Natural killer cell treated with Interleukin-12 subunit alpha and Interleukin-12 subunit beta and Interleukin-15 and Interleukin-18, amount 100 ng/mL, for 72 hours (primary cell): ENCODE results near the gene SLC27A3. TPM values are rescaled to one million over a fixed set of nuclear protein-coding genes. Genes with fewer than 3 reads are reported as not detected.
A peak's percentile ranks its signal among the peaks of the same experiment; 100 is the strongest.

Source experiments
- ATAC-seq, 2 donors: fragments of 150-1000 bp; cut with Tn5 transposase in 1 of 2; sonication (Bioruptor Pico), chemical (Tn5 transposase) in 1 of 2; 2 replicates each; pipeline ENCODE4 v1.10.0; 2021
- DNase-seq: peaks from one replicate; pipeline ENCODE4 v3.0.0; 2022; ENCODE audit warnings: low spot score
- H3K27ac Mint-ChIP-seq, 2 donors: 1 replicate in 1 of 2; 2 replicates in 1 of 2; pipeline ENCODE4 v1.8.0; 2022; ENCODE audit warnings: mixed read lengths in 2 of 2, mild to moderate bottlenecking in 1 of 2, moderate library complexity in 1 of 2
- H3K27me3 Mint-ChIP-seq, 2 donors: 1 replicate in 1 of 2; 2 replicates in 1 of 2; pipeline ENCODE4 v1.8.0; 2022; ENCODE audit warnings: mixed read lengths in 2 of 2
- H3K36me3 Mint-ChIP-seq: one replicate; pipeline ENCODE4 v1.8.0; 2022; ENCODE audit warnings: mixed read lengths
- H3K4me1 Mint-ChIP-seq, 2 donors: 1 replicate in 1 of 2; 2 replicates in 1 of 2; pipeline ENCODE4 v1.8.0; 2022; ENCODE audit warnings: low read depth in 2 of 2, mixed read lengths in 2 of 2, mild to moderate bottlenecking in 1 of 2
- H3K4me3 Mint-ChIP-seq: one replicate; pipeline ENCODE4 v1.8.0; 2022; ENCODE audit warnings: mixed read lengths
- H3K9me3 Mint-ChIP-seq: 2 replicates; pipeline ENCODE4 v1.8.0; 2022; ENCODE audit warnings: mixed read lengths
- total RNA-seq, 2 donors: library from RNA; stranded (reverse); gene quantifications; one replicate each; pipeline ENCODE4 v1.2.3, GENCODE V29; 2022

SLC27A3 gene
- total RNA-seq, 2 donors from 2014 or later, result 33.6 to 69.9 TPM

GRCh38 chr1:153769221-153769620, 6.0 kb upstream of the SLC27A3 start:
- no peak overlapping the region for H3K4me3 Mint-ChIP-seq
- peak overlapping the region in 1 of 2 donors; percentile 78 for H3K27ac Mint-ChIP-seq
- ATAC-seq, result no peak
- no peaks in the 10 kb centered on the region for H3K27me3 Mint-ChIP-seq
- H3K9me3 Mint-ChIP-seq, result no peaks in the 10 kb centered on the region
- H3K36me3 Mint-ChIP-seq, result peaks cover 10% of the 10 kb centered on the region
- DNase-seq, result no peak
- peaks cover 11 to 18% of the 10 kb centered on the region in 2 donors for H3K4me1 Mint-ChIP-seq

GRCh38 chr1:153770797-153771196, 4.4 kb upstream of the SLC27A3 start:
- no peak for DNase-seq
- Mint-ChIP-seq H3K36me3 (peaks cover 10% of the 10 kb centered on the region), H3K27ac (no peak overlapping the region), H3K27me3 (no peaks in the 10 kb centered on the region), H3K9me3 (no peaks in the 10 kb centered on the region), H3K4me1 (peaks cover 19 to 26% of the 10 kb centered on the region in 2 donors), H3K4me3 (no peak overlapping the region)
- ATAC-seq, result no peak

GRCh38 chr1:153771261-153771660, 3.9 kb upstream of the SLC27A3 start:
- Mint-ChIP-seq H3K27ac (no peak overlapping the region), H3K36me3 (peaks cover 10% of the 10 kb centered on the region), H3K27me3 (no peaks in the 10 kb centered on the region), H3K4me1 (peaks cover 19 to 26% of the 10 kb centered on the region in 2 donors), H3K9me3 (no peaks in the 10 kb centered on the region), H3K4me3 (no peak overlapping the region)
- ATAC-seq (no peak), DNase-seq (no peak)

GRCh38 chr1:153771841-153772593, 3.2 kb upstream of the SLC27A3 start:
- no peaks in the 10 kb centered on the region for H3K27me3 Mint-ChIP-seq
- no peak for DNase-seq
- no peaks in the 10 kb centered on the region for H3K9me3 Mint-ChIP-seq
- peak overlapping the region in 1 of 2 donors; percentile 92 for H3K27ac Mint-ChIP-seq
- H3K4me1 Mint-ChIP-seq, result peaks cover 26 to 32% of the 10 kb centered on the region in 2 donors
- H3K36me3 Mint-ChIP-seq, result peaks cover 10% of the 10 kb centered on the region
- no peak overlapping the region for H3K4me3 Mint-ChIP-seq
- ATAC-seq, result no peak

GRCh38 chr1:153773096-153773921, 1.9 kb upstream of the SLC27A3 start:
- H3K27ac Mint-ChIP-seq, result peak overlapping the region; percentile 84 to 92
- ATAC-seq (peak in 1 of 2 donors; percentile 1), DNase-seq (peak; percentile 67)
- peaks cover 37 to 42% of the 10 kb centered on the region in 2 donors for H3K4me1 Mint-ChIP-seq
- no peaks in the 10 kb centered on the region for H3K27me3 Mint-ChIP-seq
- H3K9me3 Mint-ChIP-seq, result no peaks in the 10 kb centered on the region
- peaks cover 3% of the 10 kb centered on the region for H3K36me3 Mint-ChIP-seq
- H3K4me3 Mint-ChIP-seq, result peak overlapping the region; percentile 91

- Mint-ChIP-seq H3K27me3 (no peaks in the 10 kb centered on the region), H3K4me1 (peaks cover 42 to 47% of the 10 kb centered on the region in 2 donors), H3K4me3 (peak overlapping the region; percentile 91), H3K27ac (peak overlapping the region; percentile 84 to 92), H3K9me3 (no peaks in the 10 kb centered on the region), H3K36me3 (no peaks in the 10 kb centered on the region)
- DNase-seq (no peak), ATAC-seq (no peak)
Observed at GRCh38 chr1:153774026-153774595, 1.1 kb upstream of the SLC27A3 start.

- peak overlapping the region; percentile 91 for H3K4me3 Mint-ChIP-seq
- peaks cover 42 to 47% of the 10 kb centered on the region in 2 donors for H3K4me1 Mint-ChIP-seq
- peak overlapping the region; percentile 84 to 92 for H3K27ac Mint-ChIP-seq
- H3K27me3 Mint-ChIP-seq, result no peaks in the 10 kb centered on the region
- H3K36me3 Mint-ChIP-seq, result no peaks in the 10 kb centered on the region
- no peaks in the 10 kb centered on the region for H3K9me3 Mint-ChIP-seq
- ATAC-seq (peak; percentile 87 to 92), DNase-seq (peak; percentile 93)
Observed at GRCh38 chr1:153775458-153776327, 486 bp downstream of the SLC27A3 start.

- H3K4me3 Mint-ChIP-seq, result peak overlapping the region; percentile 91
- no peak for DNase-seq
- H3K9me3 Mint-ChIP-seq, result no peaks in the 10 kb centered on the region
- H3K36me3 Mint-ChIP-seq, result no peaks in the 10 kb centered on the region
- peak overlapping the region; percentile 76 to 84 for H3K27ac Mint-ChIP-seq
- ATAC-seq, result no peak
- no peaks in the 10 kb centered on the region for H3K27me3 Mint-ChIP-seq
- peaks cover 42 to 47% of the 10 kb centered on the region in 2 donors for H3K4me1 Mint-ChIP-seq
Observed at GRCh38 chr1:153776352-153776751, 1.1 kb downstream of the SLC27A3 start.

GRCh38 chr1:153776845-153777370, 1.7 kb downstream of the SLC27A3 start:
- Mint-ChIP-seq H3K9me3 (no peaks in the 10 kb centered on the region), H3K4me3 (peak overlapping the region; percentile 91), H3K27ac (peak overlapping the region; percentile 76 to 84), H3K36me3 (no peaks in the 10 kb centered on the region), H3K27me3 (no peaks in the 10 kb centered on the region), H3K4me1 (peaks cover 43 to 48% of the 10 kb centered on the region in 2 donors)
- ATAC-seq, result no peak
- DNase-seq, result no peak

- DNase-seq (no peak), ATAC-seq (no peak)
- no peaks in the 10 kb centered on the region for H3K9me3 Mint-ChIP-seq
- H3K4me3 Mint-ChIP-seq, result peak overlapping the region; percentile 91
- no peaks in the 10 kb centered on the region for H3K36me3 Mint-ChIP-seq
- H3K27me3 Mint-ChIP-seq, result no peaks in the 10 kb centered on the region
- H3K4me1 Mint-ChIP-seq, result peaks cover 48 to 50% of the 10 kb centered on the region in 2 donors
- peak overlapping the region; percentile 76 to 84 for H3K27ac Mint-ChIP-seq
Observed at GRCh38 chr1:153777648-153778047, 2.4 kb downstream of the SLC27A3 start.

- ATAC-seq (no peak), DNase-seq (no peak)
- peaks cover 48 to 49% of the 10 kb centered on the region in 2 donors for H3K4me1 Mint-ChIP-seq
- H3K4me3 Mint-ChIP-seq, result peak overlapping the region; percentile 91
- no peaks in the 10 kb centered on the region for H3K27me3 Mint-ChIP-seq
- H3K9me3 Mint-ChIP-seq, result no peaks in the 10 kb centered on the region
- H3K36me3 Mint-ChIP-seq, result no peaks in the 10 kb centered on the region
- peak overlapping the region; percentile 76 to 84 for H3K27ac Mint-ChIP-seq
Observed at GRCh38 chr1:153778051-153778823, 3.0 kb downstream of the SLC27A3 start.

GRCh38 chr1:153778824-153779519, 3.8 kb downstream of the SLC27A3 start:
- Mint-ChIP-seq H3K27me3 (no peaks in the 10 kb centered on the region), H3K27ac (peak overlapping the region; percentile 62 to 76), H3K4me1 (peaks cover 44% of the 10 kb centered on the region in 2 donors), H3K4me3 (peak overlapping the region; percentile 20), H3K36me3 (no peaks in the 10 kb centered on the region), H3K9me3 (no peaks in the 10 kb centered on the region)
- DNase-seq (no peak), ATAC-seq (no peak)
